Neural cell (in vitro differentiated cells): Measurements from ENCODE around the gene TADA1. TPM values are rescaled to one million over a fixed set of nuclear protein-coding genes. Genes with fewer than 3 reads are reported as not detected.

Source experiments
- H2AFZ ChIP-seq: fragments of 200-600, 300-800 bp; sonication (generic), shearing (Covaris generic); 2 replicates; pipeline ENCODE4 v1.6.0; 2014; ENCODE audit warnings: low read depth, mild to moderate bottlenecking, antibody characterized with exemption, low read length, moderate library complexity
- H3F3A ChIP-seq: fragments of 200-600 bp; shearing (Covaris generic); 2 replicates; pipeline ENCODE4 v1.6.1; 2016; ENCODE audit warnings: mild to moderate bottlenecking, moderate library complexity, mixed read lengths, antibody characterized with exemption, low read length; ENCODE audit not compliant: insufficient read depth, poor library complexity, severe bottlenecking
- H3K27ac ChIP-seq: fragments of 200-600, 300-800 bp; sonication (generic), shearing (Covaris generic); 2 replicates; pipeline ENCODE4 v1.5.1; 2014; ENCODE audit warnings: mild to moderate bottlenecking, low read length, moderate library complexity
- H3K27me3 ChIP-seq: fragments of 300-800, 200-600 bp; sonication (generic), shearing (Covaris generic); 2 replicates; pipeline ENCODE4 v1.6.0; 2014; ENCODE audit warnings: mild to moderate bottlenecking, low read depth, low read length, moderate library complexity; ENCODE audit not compliant: insufficient read depth
- H3K36me3 ChIP-seq: fragments of 300-800, 200-600 bp; sonication (generic), shearing (Covaris generic); 2 replicates; pipeline ENCODE4 v1.5.1; 2014; ENCODE audit warnings: mild to moderate bottlenecking, antibody characterized with exemption, low read length, moderate library complexity; ENCODE audit not compliant: insufficient read depth
- H3K4me2 ChIP-seq: fragments of 300-800, 200-600 bp; sonication (generic), shearing (Covaris generic); 2 replicates; pipeline ENCODE4 v1.6.0; 2014; ENCODE audit warnings: mild to moderate bottlenecking, low read length
- H3K4me3 ChIP-seq: fragments of 300-800, 200-600 bp; sonication (generic), shearing (Covaris generic); 2 replicates; pipeline ENCODE4 v1.5.1; 2014; ENCODE audit warnings: mild to moderate bottlenecking, low read length, moderate library complexity
- H3K79me2 ChIP-seq: fragments of 200-600 bp; shearing (Covaris generic); replicated peaks from 2 replicates; pipeline ENCODE4 v1.6.0; 2014; ENCODE audit warnings: mild to moderate bottlenecking, low read length, moderate library complexity; ENCODE audit not compliant: insufficient read depth
- H3K9ac ChIP-seq: fragments of 300-800, 200-600 bp; sonication (generic), shearing (Covaris generic); 2 replicates; pipeline ENCODE4 v1.6.1; 2016; ENCODE audit warnings: mild to moderate bottlenecking, low read length, mixed read lengths
- H3K9me2 ChIP-seq: fragments of 200-600 bp; shearing (Covaris generic); 2 replicates; pipeline ENCODE4 v1.6.1; 2016; ENCODE audit warnings: mild to moderate bottlenecking, low read length, mixed read lengths; ENCODE audit not compliant: insufficient read depth
- H3K9me3 ChIP-seq: fragments of 200-600, 300-800 bp; sonication (generic), shearing (Covaris generic); 2 replicates; pipeline ENCODE4 v1.6.1; 2016; ENCODE audit warnings: mild to moderate bottlenecking, mixed run types, low read length, moderate library complexity, mixed read lengths
- H4K20me1 ChIP-seq: fragments of 200-600 bp; shearing (Covaris generic); 2 replicates; pipeline ENCODE4 v1.6.1; 2016; ENCODE audit warnings: mild to moderate bottlenecking, mixed run types; ENCODE audit not compliant: insufficient read depth
- CTCF ChIP-seq: fragments of 450-650 bp; IDR thresholded peaks from 2 replicates; pipeline ENCODE4 v1.5.1; 2014; ENCODE audit warnings: antibody characterized with exemption, mild to moderate bottlenecking, moderate library complexity; ENCODE audit not compliant: poor library complexity, severe bottlenecking
- EP300 ChIP-seq: fragments of 450-650 bp; conservative IDR thresholded peaks from 2 replicates; pipeline ENCODE4 v1.6.1; 2014; ENCODE audit warnings: antibody characterized with exemption, mild to moderate bottlenecking, moderate library complexity; ENCODE audit not compliant: poor library complexity, severe bottlenecking
- EZH2 ChIP-seq: fragments of 200-600, 300-800 bp; shearing (Covaris generic), sonication (generic); IDR thresholded peaks from 2 replicates; pipeline ENCODE4 v1.6.1; 2014; ENCODE audit warnings: antibody characterized with exemption, low read length, borderline replicate concordance, mild to moderate bottlenecking; ENCODE audit not compliant: insufficient read depth, poor library complexity, severe bottlenecking
- MXI1 ChIP-seq: fragments of 450-650 bp; conservative IDR thresholded peaks from 2 replicates; pipeline ENCODE4 v1.6.1; 2014; ENCODE audit warnings: antibody characterized with exemption, mild to moderate bottlenecking; ENCODE audit not compliant: poor library complexity, severe bottlenecking
- POLR2AphosphoS5 ChIP-seq: IDR thresholded peaks from 2 replicates; pipeline ENCODE4 v1.6.1; 2012
- RAD21 ChIP-seq: fragments of 450-650 bp; conservative IDR thresholded peaks from 2 replicates; pipeline ENCODE4 v1.6.1; 2014; ENCODE audit warnings: antibody characterized with exemption, mild to moderate bottlenecking, moderate library complexity
- REST ChIP-seq: IDR thresholded peaks from 2 replicates; pipeline ENCODE4 v1.6.1; 2012; ENCODE audit warnings: borderline replicate concordance
- SMC3 ChIP-seq: fragments of 450-650 bp; conservative IDR thresholded peaks from 2 replicates; pipeline ENCODE4 v1.6.1; 2014; ENCODE audit warnings: antibody characterized with exemption, mild to moderate bottlenecking, moderate library complexity; ENCODE audit not compliant: poor library complexity
- TAF1 ChIP-seq: IDR thresholded peaks from 2 replicates; pipeline ENCODE4 v1.6.1; 2012; ENCODE audit warnings: low read depth
- polyA minus RNA-seq: library from RNA; depleted of rRNA, polyadenylated mRNA; stranded (reverse); fragments of >200 nt; gene quantifications from 2 replicates; pipeline ENCODE4 v1.2.3, GENCODE V29; 2014
- polyA plus RNA-seq: library from polyadenylated mRNA; depleted of rRNA; stranded (reverse); fragments of >200 nt; gene quantifications from 2 replicates; pipeline ENCODE4 v1.2.3, GENCODE V29; 2014

The TADA1 gene, protein sequence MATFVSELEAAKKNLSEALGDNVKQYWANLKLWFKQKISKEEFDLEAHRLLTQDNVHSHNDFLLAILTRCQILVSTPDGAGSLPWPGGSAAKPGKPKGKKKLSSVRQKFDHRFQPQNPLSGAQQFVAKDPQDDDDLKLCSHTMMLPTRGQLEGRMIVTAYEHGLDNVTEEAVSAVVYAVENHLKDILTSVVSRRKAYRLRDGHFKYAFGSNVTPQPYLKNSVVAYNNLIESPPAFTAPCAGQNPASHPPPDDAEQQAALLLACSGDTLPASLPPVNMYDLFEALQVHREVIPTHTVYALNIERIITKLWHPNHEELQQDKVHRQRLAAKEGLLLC
- polyA plus RNA-seq: 99.6 and 101 TPM in 2 replicates
- 88.2 and 96.7 TPM in 2 replicates for polyA minus RNA-seq

GRCh38 chr1:166875734-166876539 lies at the start of gene TADA1:
TSS of gene TADA1 (minus strand) at chr1:166876264. CDS start at chr1:166876233, 31 bp downstream.
- H3K27ac ChIP-seq: peak within 1 kb of the TSS; percentile 75
- H3K4me2 ChIP-seq: peak within 1 kb of the TSS; percentile 74
- H3K79me2 ChIP-seq: peaks cover 31% of the 10 kb centered on the region
- no peaks in the 10 kb centered on the region for H3K36me3 ChIP-seq
- no peaks in the 10 kb centered on the region for H3K9me2 ChIP-seq
- peak within 1 kb of the TSS; percentile 90 for H3K4me3 ChIP-seq
- no peaks in the 10 kb centered on the region for H3K27me3 ChIP-seq
- no peaks in the 10 kb centered on the region for H3K9me3 ChIP-seq
- H3F3A ChIP-seq: no peaks in the 10 kb centered on the region
- H2AFZ ChIP-seq: peak within 1 kb of the TSS; percentile 71
- TF ChIP-seq MXI1: peak; percentile 80
- no peak for TF ChIP-seq REST
- peak; percentile 85 for TF ChIP-seq POLR2AphosphoS5
- peak; percentile 54 for TF ChIP-seq EP300
- TF ChIP-seq TAF1: no peak
- peak; percentile 50 for TF ChIP-seq RAD21
- peak; percentile 65 for TF ChIP-seq CTCF
- peak; percentile 51 for TF ChIP-seq SMC3
- H4K20me1 ChIP-seq: no peaks in the 10 kb centered on the region
- H3K9ac ChIP-seq: peak within 1 kb of the TSS; percentile 81

DNA sequence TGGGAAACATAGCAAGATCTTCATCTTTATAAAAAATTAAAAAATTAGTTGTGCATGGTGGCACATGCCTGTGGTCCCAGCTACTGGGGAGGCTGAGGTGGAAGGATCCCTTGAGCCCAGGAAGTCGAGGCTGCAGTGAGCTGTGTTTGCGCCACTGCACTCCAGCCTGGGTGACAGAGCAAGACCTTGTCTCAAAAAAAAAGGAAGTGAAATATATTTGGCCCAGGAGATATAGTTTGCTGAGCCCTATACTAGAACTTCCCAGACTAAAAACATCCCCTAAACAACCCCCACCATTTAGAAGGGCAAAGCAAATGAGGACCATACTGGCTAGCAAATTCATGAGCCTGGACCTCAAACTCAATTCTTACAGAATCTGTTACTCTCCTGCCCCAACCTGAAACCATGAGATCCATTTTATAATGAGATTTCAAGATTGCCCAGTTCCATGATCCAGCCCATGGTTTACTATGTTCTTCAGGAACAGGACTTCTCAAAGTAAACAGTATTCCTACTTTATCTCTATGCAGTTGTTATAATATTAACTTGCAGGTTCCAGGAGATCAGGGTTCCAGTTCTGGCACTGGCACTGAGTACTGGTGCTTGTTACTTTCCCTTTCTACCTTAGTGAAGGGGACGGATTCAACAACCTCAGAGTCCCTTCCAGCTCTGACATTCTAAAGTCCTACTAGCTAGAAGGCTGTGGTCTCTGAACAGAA lies 48.9 kb upstream of the TADA1 start:
- H3K4me2 ChIP-seq: no peak overlapping the region
- no peaks in the 10 kb centered on the region for H3K27me3 ChIP-seq
- no peak overlapping the region for H3K4me3 ChIP-seq
- no peaks in the 10 kb centered on the region for H3K9me3 ChIP-seq
- TF ChIP-seq TAF1: no peak
- TF ChIP-seq SMC3: no peak
- TF ChIP-seq EZH2: no peak
- TF ChIP-seq REST: no peak
- no peak for TF ChIP-seq EP300
- no peak for TF ChIP-seq RAD21
- no peak for TF ChIP-seq MXI1
- no peak overlapping the region for H3K27ac ChIP-seq
- H3K9ac ChIP-seq: no peak overlapping the region
- H3F3A ChIP-seq: no peaks in the 10 kb centered on the region
- no peaks in the 10 kb centered on the region for H3K36me3 ChIP-seq
- no peaks in the 10 kb centered on the region for H3K9me2 ChIP-seq
- H3K79me2 ChIP-seq: no peaks in the 10 kb centered on the region
- no peak overlapping the region for H2AFZ ChIP-seq
- H4K20me1 ChIP-seq: no peaks in the 10 kb centered on the region
